T-cell (primary cell): ENCODE data around the gene MICU1. TPM values are rescaled to one million over a fixed set of nuclear protein-coding genes. Genes with fewer than 3 reads are reported as not detected.
"Not testable (repeated sequence)": the region's sequence is repeated elsewhere in the genome, so short reads cannot be mapped to it uniquely, and the experiment has no call there.

Experiments used
- ATAC-seq, 4 experiments: fragments of 200-7000 bp in 3 of 4; fragments of 150-1000 bp in 1 of 4; cut with Tn5 transposase; replicated peaks in 1 of 4; 1 replicate in 3 of 4; 2 replicates in 1 of 4; pipeline ENCODE4 v1.10.0; 2021; ENCODE audit warnings: moderate library complexity in 3 of 4, mild to moderate bottlenecking in 2 of 4, moderate number of reproducible peaks in 1 of 4
- CTCF ChIA-PET, 2 donors: fragments of 300-600 bp; sonication (Branson Sonifier 250); formaldehyde crosslinking; loops; one replicate each; lab custom pipeline; 2022; ENCODE audit warnings: antibody characterized with exemption in 2 of 2; lab: Charles Lee
- POLR2A ChIA-PET, 2 donors: fragments of 300-600 bp; sonication (Branson Sonifier 250); formaldehyde crosslinking; loops; one replicate each; lab custom pipeline; 2022; ENCODE audit warnings: antibody characterized with exemption in 2 of 2; lab: Charles Lee
- DNase-seq, 35 experiments: peaks; one replicate each; pipeline versions ENCODE4 v3.0.0 to v3.0.0-alpha.2; 2013 to 2023
- H3K27ac ChIP-seq: one replicate; pipeline ENCODE4 v1.5.1; 2013; ENCODE audit warnings: low read length
- H3K27me3 ChIP-seq, 2 experiments: replicated peaks in 1 of 2; 1 replicate in 1 of 2; 2 replicates in 1 of 2; pipeline versions ENCODE4 v1.6.1 to v1.7.0; 2013; ENCODE audit warnings: low read length in 1 of 2, mixed read lengths in 1 of 2; ENCODE audit not compliant: control insufficient read depth in 2 of 2, insufficient read depth in 2 of 2; ENCODE audit errors: extremely low read depth in 1 of 2
- H3K36me3 ChIP-seq, 2 donors: 1 replicate in 1 of 2; 2 replicates in 1 of 2; pipeline versions ENCODE4 v1.6.1 to v1.7.0; 2013; ENCODE audit warnings: low read length in 1 of 2; ENCODE audit not compliant: control insufficient read depth in 2 of 2, insufficient read depth in 1 of 2; ENCODE audit errors: extremely low read depth in 1 of 2
- H3K4me1 ChIP-seq, 2 experiments: 1 replicate in 1 of 2; 2 replicates in 1 of 2; pipeline versions ENCODE4 v1.6.1 to v1.7.0; 2013; ENCODE audit warnings: low read length in 2 of 2, mixed read lengths in 1 of 2; ENCODE audit not compliant: insufficient read depth in 2 of 2, control insufficient read depth in 1 of 2; ENCODE audit errors: extremely low read depth in 1 of 2
- H3K4me3 ChIP-seq, 2 donors: 1 replicate in 1 of 2; 2 replicates in 1 of 2; pipeline versions ENCODE4 v1.5.1 to v1.7.0; 2013; ENCODE audit warnings: mild to moderate bottlenecking in 2 of 2, low read length in 1 of 2, moderate library complexity in 1 of 2; ENCODE audit not compliant: control insufficient read depth in 1 of 2; ENCODE audit errors: extremely low read depth in 1 of 2
- H3K9me3 ChIP-seq: 2 replicates; pipeline ENCODE4 v1.7.0; 2013
- H3K27ac Mint-ChIP-seq, 2 donors: one replicate each; pipeline ENCODE4 v1.8.0; 2020 to 2021; ENCODE audit warnings: mild to moderate bottlenecking in 2 of 2, mixed read lengths in 2 of 2
- H3K27me3 Mint-ChIP-seq, 2 donors: one replicate each; pipeline ENCODE4 v1.8.0; 2021 to 2022; ENCODE audit warnings: mixed read lengths in 2 of 2
- H3K36me3 Mint-ChIP-seq: one replicate; pipeline ENCODE4 v1.8.0; 2021; ENCODE audit warnings: mixed read lengths
- H3K4me1 Mint-ChIP-seq, 3 donors: one replicate each; pipeline ENCODE4 v1.8.0; 2020 to 2022; ENCODE audit warnings: mixed read lengths in 3 of 3, mild to moderate bottlenecking in 1 of 3
- H3K4me3 Mint-ChIP-seq, 3 donors: one replicate each; pipeline ENCODE4 v1.8.0; 2020 to 2022; ENCODE audit warnings: mild to moderate bottlenecking in 3 of 3, mixed read lengths in 3 of 3, moderate library complexity in 3 of 3
- H3K9me3 Mint-ChIP-seq, 3 donors: one replicate each; pipeline ENCODE4 v1.8.0; 2020 to 2022; ENCODE audit warnings: mixed read lengths in 3 of 3
- WGBS: methylation state at CpG from one replicate; pipeline ENCODE4 v1.1.5; 2013; ENCODE audit warnings: missing lambda C conversion rate; ENCODE audit not compliant: insufficient coverage; 5-methylcytosine and 5-hydroxymethylcytosine counted together
- total RNA-seq, 35 experiments: library from RNA in 6 of 35; stranded (reverse) in 6 of 35; fragments of 120-200 nt in 1 of 35; gene quantifications; one replicate each; pipeline versions ENCODE4 v1.2.1 to v1.2.4 and lab custom pipeline; 2013 to 2026

Gene MICU1
- total RNA-seq, 5 donors from 2014 or later (not counting 1 experiment from before 2014, with no cell fraction given): 16.9 to 23.3 (median 19.9) TPM

GRCh38 chr10:72649291-72649690 is 23.4 kb upstream of the MICU1 start:
- H3K27me3 Mint-ChIP-seq: no peaks in the 10 kb centered on the region
- ATAC-seq (no peak), DNase-seq (no peak)
- no peaks in the 10 kb centered on the region for H3K9me3 ChIP-seq
- ChIA-PET CTCF (interaction anchor here in 1 of 2 donors (0.6 to 0.7 kb wide), 2 partner anchors 78 to 185 kb away, joined by 3 read pairs; no protein-coding TSS in a partner anchor), POLR2A (no interaction called here)
- H3K36me3 Mint-ChIP-seq: no peaks in the 10 kb centered on the region
- no peak overlapping the region for H3K4me3 Mint-ChIP-seq
- H3K9me3 Mint-ChIP-seq: no peaks in the 10 kb centered on the region
- no peak overlapping the region for H3K27ac Mint-ChIP-seq
- H3K4me1 ChIP-seq: no peaks in the 10 kb centered on the region
- H3K4me1 Mint-ChIP-seq: no peaks in the 10 kb centered on the region
- no peaks in the 10 kb centered on the region for H3K36me3 ChIP-seq
- WGBS: no CpG with 5 or more reads among the region's 5 CpGs
- no peak overlapping the region for H3K27ac ChIP-seq
- H3K27me3 ChIP-seq: no peaks in the 10 kb centered on the region
- H3K4me3 ChIP-seq: no peak overlapping the region

GRCh38 chr10:72648301-72648700 is 22.4 kb upstream of the MICU1 start:
- no peak for DNase-seq
- CTCF ChIA-PET: no interaction called here
- H3K9me3 Mint-ChIP-seq: no peaks in the 10 kb centered on the region
- Histone ChIP-seq H3K36me3 (no peaks in the 10 kb centered on the region), H3K9me3 (no peaks in the 10 kb centered on the region), H3K4me3 (no peak overlapping the region), H3K27ac (no peak overlapping the region), H3K4me1 (no peaks in the 10 kb centered on the region), H3K27me3 (no peaks in the 10 kb centered on the region)
- no peak overlapping the region for H3K4me3 Mint-ChIP-seq
- no peaks in the 10 kb centered on the region for H3K36me3 Mint-ChIP-seq
- H3K27ac Mint-ChIP-seq: no peak overlapping the region
- ATAC-seq: no peak
- H3K4me1 Mint-ChIP-seq: no peaks in the 10 kb centered on the region
- no CpG with 5 or more reads among the region's 1 CpG for WGBS
- no peaks in the 10 kb centered on the region for H3K27me3 Mint-ChIP-seq
- POLR2A ChIA-PET: no interaction called here

GRCh38 chr10:72646971-72647370 is 21.1 kb upstream of the MICU1 start:
- WGBS: no CpG with 5 or more reads among the region's 3 CpGs
- H3K27ac Mint-ChIP-seq, POLR2A ChIA-PET, H3K4me3 ChIP-seq, H3K27me3 Mint-ChIP-seq, H3K27me3 ChIP-seq, CTCF ChIA-PET, DNase-seq, H3K4me1 Mint-ChIP-seq, H3K4me3 Mint-ChIP-seq, H3K27ac ChIP-seq, H3K9me3 Mint-ChIP-seq, H3K36me3 ChIP-seq, H3K4me1 ChIP-seq, ATAC-seq, H3K36me3 Mint-ChIP-seq, H3K9me3 ChIP-seq: not testable (repeated sequence)

GRCh38 chr10:72645263-72645858 is 19.5 kb upstream of the MICU1 start:
- H3K4me1 ChIP-seq: no peaks in the 10 kb centered on the region
- Mint-ChIP-seq H3K9me3 (no peaks in the 10 kb centered on the region), H3K4me3 (no peak overlapping the region), H3K36me3 (no peaks in the 10 kb centered on the region), H3K27ac (no peak overlapping the region), H3K27me3 (no peaks in the 10 kb centered on the region), H3K4me1 (no peaks in the 10 kb centered on the region)
- H3K27me3 ChIP-seq: no peaks in the 10 kb centered on the region
- no peaks in the 10 kb centered on the region for H3K36me3 ChIP-seq
- no peak overlapping the region for H3K27ac ChIP-seq
- H3K4me3 ChIP-seq: no peak overlapping the region
- H3K9me3 ChIP-seq: no peaks in the 10 kb centered on the region
- no peak for DNase-seq
- ATAC-seq: no peak
- no CpG with 5 or more reads among the region's 2 CpGs for WGBS
- POLR2A ChIA-PET: interaction anchor here in 1 of 2 donors (0.7 kb wide), 1 partner anchor 79 kb away, joined by 3 read pairs; no protein-coding TSS in a partner anchor
- CTCF ChIA-PET: no interaction called here

GRCh38 chr10:72642318-72642717 is 16.4 kb upstream of the MICU1 start:
- Mint-ChIP-seq H3K4me3 (no peak overlapping the region), H3K9me3 (no peaks in the 10 kb centered on the region), H3K27me3 (peaks cover 0 to 6% of the 10 kb centered on the region in 2 donors), H3K4me1 (no peaks in the 10 kb centered on the region), H3K27ac (no peak overlapping the region), H3K36me3 (no peaks in the 10 kb centered on the region)
- Histone ChIP-seq H3K9me3 (no peaks in the 10 kb centered on the region), H3K27ac (no peak overlapping the region), H3K27me3 (no peaks in the 10 kb centered on the region), H3K4me1 (no peaks in the 10 kb centered on the region), H3K36me3 (no peaks in the 10 kb centered on the region), H3K4me3 (no peak overlapping the region)
- POLR2A ChIA-PET: no interaction called here
- 100% methylated on average over 2 of the region's 5 CpGs for WGBS
- CTCF ChIA-PET: interaction anchor here (0.5 to 0.6 kb wide), 2 partner anchors 11 to 55 kb away, joined by 3 to 4 read pairs; no protein-coding TSS in a partner anchor
- ATAC-seq (no peak), DNase-seq (no peak)

GRCh38 chr10:72639441-72639873 is 13.6 kb upstream of the MICU1 start:
- no peak for ATAC-seq
- H3K4me1 Mint-ChIP-seq: peaks cover 0 to 1% (median 0%) of the 10 kb centered on the region in 3 donors
- H3K4me1 ChIP-seq: no peaks in the 10 kb centered on the region
- no peak for DNase-seq
- H3K27me3 Mint-ChIP-seq: peaks cover 0 to 6% of the 10 kb centered on the region in 2 donors
- H3K36me3 Mint-ChIP-seq: no peaks in the 10 kb centered on the region
- WGBS: 95% methylated on average over 2 of the region's 5 CpGs
- CTCF ChIA-PET: interaction anchor here in 1 of 2 donors (0.6 kb wide), 1 partner anchor 23 kb away, joined by 3 read pairs; no protein-coding TSS in a partner anchor
- no peaks in the 10 kb centered on the region for H3K36me3 ChIP-seq
- no peaks in the 10 kb centered on the region for H3K27me3 ChIP-seq
- POLR2A ChIA-PET: interaction anchor here in 1 of 2 donors (0.6 kb wide), 1 partner anchor 100 kb away, joined by 6 read pairs; no protein-coding TSS in a partner anchor
- no peaks in the 10 kb centered on the region for H3K9me3 Mint-ChIP-seq
- no peak overlapping the region for H3K4me3 Mint-ChIP-seq
- H3K27ac ChIP-seq: no peak overlapping the region
- no peak overlapping the region for H3K27ac Mint-ChIP-seq
- no peak overlapping the region for H3K4me3 ChIP-seq
- no peaks in the 10 kb centered on the region for H3K9me3 ChIP-seq
